Measurements from ENCODE around the gene EIF1AD. TPM values are rescaled to one million over a fixed set of nuclear protein-coding genes. Genes with fewer than 3 reads are reported as not detected.

EIF1AD gene
- total RNA-seq, 1 donor from 2014 or later, result 58.0 TPM

DNA sequence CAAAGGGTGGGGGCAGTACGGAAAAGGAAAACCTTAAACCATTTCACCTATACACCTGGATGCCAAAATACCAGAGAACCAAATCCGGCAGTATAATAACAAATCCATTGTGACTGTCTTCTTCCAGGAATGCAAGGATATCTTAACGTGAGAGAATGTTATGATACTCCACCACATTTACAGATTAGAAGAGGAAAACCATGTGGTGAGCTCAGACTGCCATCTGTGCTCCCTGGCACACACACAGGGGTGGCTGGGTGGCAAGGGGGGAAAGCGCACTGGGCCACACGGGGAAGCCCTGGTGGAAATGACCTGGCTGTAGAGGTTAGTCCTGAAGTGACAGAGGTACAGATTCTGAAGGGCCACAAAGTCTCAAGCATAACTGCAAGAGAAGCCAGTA lies 9.9 kb downstream of the EIF1AD start:
- Mint-ChIP-seq H3K9me3 (no peaks in the 10 kb centered on the region), H3K27me3 (ENCODE audit: low read depth) (no peaks in the 10 kb centered on the region), H3K4me1 (peaks cover 6% of the 10 kb centered on the region), H3K4me3 (no peak overlapping the region), H3K27ac (ENCODE audit: unreplicated experiment) (no peak overlapping the region), H3K36me3 (ENCODE audit: low read depth) (peaks cover 2% of the 10 kb centered on the region)
- TF ChIP-seq, protein P1, sequence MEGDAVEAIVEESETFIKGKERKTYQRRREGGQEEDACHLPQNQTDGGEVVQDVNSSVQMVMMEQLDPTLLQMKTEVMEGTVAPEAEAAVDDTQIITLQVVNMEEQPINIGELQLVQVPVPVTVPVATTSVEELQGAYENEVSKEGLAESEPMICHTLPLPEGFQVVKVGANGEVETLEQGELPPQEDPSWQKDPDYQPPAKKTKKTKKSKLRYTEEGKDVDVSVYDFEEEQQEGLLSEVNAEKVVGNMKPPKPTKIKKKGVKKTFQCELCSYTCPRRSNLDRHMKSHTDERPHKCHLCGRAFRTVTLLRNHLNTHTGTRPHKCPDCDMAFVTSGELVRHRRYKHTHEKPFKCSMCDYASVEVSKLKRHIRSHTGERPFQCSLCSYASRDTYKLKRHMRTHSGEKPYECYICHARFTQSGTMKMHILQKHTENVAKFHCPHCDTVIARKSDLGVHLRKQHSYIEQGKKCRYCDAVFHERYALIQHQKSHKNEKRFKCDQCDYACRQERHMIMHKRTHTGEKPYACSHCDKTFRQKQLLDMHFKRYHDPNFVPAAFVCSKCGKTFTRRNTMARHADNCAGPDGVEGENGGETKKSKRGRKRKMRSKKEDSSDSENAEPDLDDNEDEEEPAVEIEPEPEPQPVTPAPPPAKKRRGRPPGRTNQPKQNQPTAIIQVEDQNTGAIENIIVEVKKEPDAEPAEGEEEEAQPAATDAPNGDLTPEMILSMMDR (conservative IDR thresholded peaks at IDR 0.05), result no peak
- DNase-seq (ENCODE audit: low read depth, low spot score), result no peak

- Mint-ChIP-seq H3K27ac (ENCODE audit: unreplicated experiment) (no peak overlapping the region), H3K27me3 (ENCODE audit: low read depth) (no peaks in the 10 kb centered on the region), H3K4me3 (peak overlapping the region; percentile 27), H3K4me1 (peaks cover 6% of the 10 kb centered on the region), H3K9me3 (no peaks in the 10 kb centered on the region), H3K36me3 (ENCODE audit: low read depth) (no peaks in the 10 kb centered on the region)
- DNase-seq (ENCODE audit: low read depth, low spot score), result peak; percentile 92
- TF ChIP-seq, protein P1 (conservative IDR thresholded peaks at IDR 0.05), result peak; percentile 96
Observed at GRCh38 chr11:65988791-65989592, 13.0 kb downstream of the EIF1AD start.

DNA sequence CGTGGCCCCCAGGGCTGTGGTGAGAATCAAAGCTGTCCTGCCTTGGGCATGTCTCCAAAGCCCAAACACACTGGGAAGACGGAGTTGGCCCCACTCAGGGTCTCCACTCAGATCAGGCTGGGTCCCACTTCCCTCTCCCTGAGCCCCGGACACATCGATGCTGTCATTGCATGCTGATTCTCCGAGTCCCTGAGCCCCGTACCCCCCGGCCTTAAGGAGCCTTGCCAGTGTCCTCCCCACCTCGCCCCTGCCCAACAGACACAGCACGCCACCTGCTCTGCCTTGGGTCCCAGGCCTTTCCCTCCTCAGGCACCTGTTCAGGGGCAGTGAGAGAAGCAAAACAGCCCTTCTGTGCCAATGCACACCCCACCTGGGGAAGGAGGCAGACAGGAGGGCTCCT lies 14.6 kb downstream of the EIF1AD start:
- Mint-ChIP-seq H3K9me3 (no peaks in the 10 kb centered on the region), H3K27ac (ENCODE audit: unreplicated experiment) (no peak overlapping the region), H3K4me1 (peaks cover 6% of the 10 kb centered on the region), H3K36me3 (ENCODE audit: low read depth) (no peaks in the 10 kb centered on the region), H3K4me3 (no peak overlapping the region), H3K27me3 (ENCODE audit: low read depth) (no peaks in the 10 kb centered on the region)
- DNase-seq (ENCODE audit: low read depth, low spot score), result no peak
- TF ChIP-seq, protein P1 (conservative IDR thresholded peaks at IDR 0.05), result no peak

DNA sequence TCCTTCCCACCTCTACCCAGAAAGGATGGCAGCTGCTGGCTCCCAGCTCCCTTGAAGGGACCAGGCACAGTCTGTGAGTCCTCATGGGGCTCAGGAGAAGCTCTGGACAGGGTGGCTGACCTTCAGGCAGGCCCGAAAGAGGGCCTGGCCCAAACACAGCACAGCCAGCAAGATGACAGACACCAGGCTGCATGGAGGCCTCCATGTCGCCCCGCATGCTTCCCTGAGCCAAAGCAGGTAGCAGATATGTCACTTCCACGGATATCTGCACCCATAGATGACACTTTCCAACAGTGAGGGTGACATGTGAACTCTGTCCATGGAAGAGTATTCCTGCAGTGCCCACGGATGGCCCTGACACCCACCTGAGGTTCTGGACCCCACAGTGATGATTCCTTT lies 18.4 kb downstream of the EIF1AD start:
- H3K27ac Mint-ChIP-seq (ENCODE audit: unreplicated experiment), result no peak overlapping the region
- no peaks in the 10 kb centered on the region for H3K27me3 Mint-ChIP-seq (ENCODE audit: low read depth)
- no peak for DNase-seq (ENCODE audit: low read depth, low spot score)
- H3K4me3 Mint-ChIP-seq, result no peak overlapping the region
- TF ChIP-seq, protein P1 (conservative IDR thresholded peaks at IDR 0.05), result no peak
- H3K36me3 Mint-ChIP-seq (ENCODE audit: low read depth), result peaks cover 3% of the 10 kb centered on the region
- H3K4me1 Mint-ChIP-seq, result no peaks in the 10 kb centered on the region
- no peaks in the 10 kb centered on the region for H3K9me3 Mint-ChIP-seq

- TF ChIP-seq, protein P1 (conservative IDR thresholded peaks at IDR 0.05), result no peak
- Mint-ChIP-seq H3K9me3 (no peaks in the 10 kb centered on the region), H3K27ac (ENCODE audit: unreplicated experiment) (no peak overlapping the region)
Observed at GRCh38 chr11:65982824-65983588, 19.0 kb downstream of the EIF1AD start.

More at GRCh38 chr11:65982824-65983588, 19.0 kb downstream of the EIF1AD start:
- peaks cover 3% of the 10 kb centered on the region for H3K36me3 Mint-ChIP-seq (ENCODE audit: low read depth)
- no peaks in the 10 kb centered on the region for H3K27me3 Mint-ChIP-seq (ENCODE audit: low read depth)
- H3K4me1 Mint-ChIP-seq, result no peaks in the 10 kb centered on the region
- no peak for DNase-seq (ENCODE audit: low read depth, low spot score)
- H3K4me3 Mint-ChIP-seq, result no peak overlapping the region
